Pons (tissue), 1 donor: ENCODE data around the gene CDYL.
"Not testable (repeated sequence)": the region's sequence is repeated elsewhere in the genome, so short reads cannot be mapped to it uniquely, and the experiment has no call there.

Experiments used
- DNase-seq: peaks from one replicate; pipeline ENCODE4 v3.0.0-alpha.2; 2016; ENCODE audit warnings: low spot score

The CDYL gene

GRCh38 chr6:4967301-4968030, 191.3 kb downstream of the CDYL start:
- DNase-seq = no peak

- DNase-seq = no peak
Observed at GRCh38 chr6:4969609-4970285, 193.5 kb downstream of the CDYL start.

GRCh38 chr6:4970739-4971395, 194.7 kb downstream of the CDYL start:
- DNase-seq = no peak

GRCh38 chr6:4971851-4972250, 195.6 kb downstream of the CDYL start:
- no peak for DNase-seq

GRCh38 chr6:4972438-4972837, 196.2 kb downstream of the CDYL start:
- DNase-seq = no peak

GRCh38 chr6:4973415-4973814, 197.2 kb downstream of the CDYL start:
- no peak for DNase-seq

GRCh38 chr6:4973982-4974745, 198.0 kb downstream of the CDYL start:
- peak; percentile 16 for DNase-seq

GRCh38 chr6:4974962-4975361, 198.8 kb downstream of the CDYL start:
- no peak for DNase-seq

GRCh38 chr6:4975506-4975905, 199.3 kb downstream of the CDYL start:
- no peak for DNase-seq

GRCh38 chr6:4977468-4977867, 201.3 kb downstream of the CDYL start:
- no peak for DNase-seq

GRCh38 chr6:4979426-4979825, 203.2 kb downstream of the CDYL start:
- DNase-seq = no peak

- no peak for DNase-seq
Observed at GRCh38 chr6:4981761-4982160, 205.6 kb downstream of the CDYL start.

GRCh38 chr6:4983322-4983721, 207.1 kb downstream of the CDYL start:
- no peak for DNase-seq

- DNase-seq = no peak
Observed at GRCh38 chr6:4986999-4987398, 210.8 kb downstream of the CDYL start.

GRCh38 chr6:4987432-4987831, 211.2 kb downstream of the CDYL start:
- DNase-seq = no peak

- DNase-seq = no peak
Observed at GRCh38 chr6:4994741-4995140, 218.5 kb downstream of the CDYL start.

GRCh38 chr6:4997862-4998261, 221.7 kb downstream of the CDYL start:
- DNase-seq = no peak

- no peak for DNase-seq
Observed at GRCh38 chr6:4999586-4999985, 223.4 kb downstream of the CDYL start.

GRCh38 chr6:5003604-5004372, 227.6 kb downstream of the CDYL start, which contains the start of gene RPP40:
Gene RPP40 (minus strand): TSS chr6:5004037. CDS start chr6:5004002, 35 bp downstream.
- peak; percentile 96 for DNase-seq

- DNase-seq = no peak
Observed at GRCh38 chr6:5004373-5005037, 228.3 kb downstream of the CDYL start.

GRCh38 chr6:5005038-5005433, 228.8 kb downstream of the CDYL start:
- not testable (repeated sequence) for DNase-seq
